Right ventricle myocardium superior (tissue), 1 donor: ENCODE results near the gene NOS1AP. TPM values are rescaled to one million over a fixed set of nuclear protein-coding genes. Genes with fewer than 3 reads are reported as not detected.

ENCODE experiments used
- ATAC-seq: fragments of 200-7000 bp; cut with Tn5 transposase; one replicate; pipeline ENCODE4 v1.9.1; 2020; ENCODE audit warnings: mild to moderate bottlenecking; ENCODE audit not compliant: poor library complexity
- DNase-seq: peaks from one replicate; pipeline ENCODE4 v3.0.0-alpha.2; 2020
- intact Hi-C: fragments of 100-400 bp; cut with DNase I; formaldehyde crosslinking; loops from one replicate; pipeline ENCODE4 v1.11.2; 2022
- total RNA-seq: library from RNA; stranded (reverse); fragmentation: NEBNext Ultra II Directional; extraction: Animal tissue kit (Norgen Biotek cat#: 25700); gene quantifications from one replicate; pipeline ENCODE4 v1.2.1, GENCODE V29; 2021
- donor health status: DM: no; HTN: yes; CAD: no; lungs with severe emphysema.

NOS1AP gene
- total RNA-seq, 1 donor from 2014 or later = 4.6 TPM

- no peak for ATAC-seq
- intact Hi-C loops = no loop called here
- DNase-seq = no peak
Observed at GRCh38 chr1:162177126-162177525, 107.6 kb downstream of the NOS1AP start.

- DNase-seq (no peak), ATAC-seq (peak; percentile 46)
- intact Hi-C loops = no loop called here
Observed at GRCh38 chr1:162178432-162178831, 108.9 kb downstream of the NOS1AP start.

GRCh38 chr1:162179121-162179520 lies 109.6 kb downstream of the NOS1AP start:
- ATAC-seq (no peak), DNase-seq (no peak)
- intact Hi-C loops = no loop called here

- DNase-seq = no peak
- intact Hi-C loops = no loop called here
- no peak for ATAC-seq
Observed at GRCh38 chr1:162180813-162181212, 111.3 kb downstream of the NOS1AP start.

- no peak for ATAC-seq
- DNase-seq = no peak
- intact Hi-C loops = no loop called here
Observed at GRCh38 chr1:162182090-162182489, 112.6 kb downstream of the NOS1AP start.

- ATAC-seq = no peak
- intact Hi-C loops = no loop called here
Observed at GRCh38 chr1:162185314-162186025, 116.0 kb downstream of the NOS1AP start.

GRCh38 chr1:162186026-162186374 lies 116.5 kb downstream of the NOS1AP start:
- DNase-seq (no peak), ATAC-seq (no peak)
- intact Hi-C loops = no loop called here

More at GRCh38 chr1:162185314-162186025, 116.0 kb downstream of the NOS1AP start:
- DNase-seq = no peak

GRCh38 chr1:162186406-162186805 lies 116.9 kb downstream of the NOS1AP start:
- no peak for ATAC-seq
- intact Hi-C loops = no loop called here
- no peak for DNase-seq

GRCh38 chr1:162187687-162188276 lies 118.3 kb downstream of the NOS1AP start:
- intact Hi-C loops = no loop called here
- ATAC-seq (no peak), DNase-seq (no peak)

- ATAC-seq (no peak), DNase-seq (no peak)
- intact Hi-C loops = no loop called here
Observed at GRCh38 chr1:162189345-162189744, 119.9 kb downstream of the NOS1AP start.

GRCh38 chr1:162191396-162192305 lies 122.2 kb downstream of the NOS1AP start:
- DNase-seq (no peak), ATAC-seq (no peak)
- intact Hi-C loops = no loop called here

GRCh38 chr1:162192306-162192678 lies 122.8 kb downstream of the NOS1AP start:
- intact Hi-C loops = no loop called here
- no peak for ATAC-seq
- no peak for DNase-seq

GRCh38 chr1:162192763-162193162 lies 123.3 kb downstream of the NOS1AP start:
- ATAC-seq = peak; percentile 50
- no peak for DNase-seq
- intact Hi-C loops = no loop called here

- no peak for DNase-seq
- intact Hi-C loops = no loop called here
- peak; percentile 57 for ATAC-seq
Observed at GRCh38 chr1:162193221-162193620, 123.7 kb downstream of the NOS1AP start.

- DNase-seq (no peak), ATAC-seq (peak; percentile 89)
- intact Hi-C loops = no loop called here
Observed at GRCh38 chr1:162193815-162194214, 124.3 kb downstream of the NOS1AP start.

- DNase-seq (no peak), ATAC-seq (no peak)
- intact Hi-C loops = no loop called here
Observed at GRCh38 chr1:162195567-162195966, 126.1 kb downstream of the NOS1AP start.

- DNase-seq (no peak), ATAC-seq (no peak)
- intact Hi-C loops = no loop called here
Observed at GRCh38 chr1:162196387-162196786, 126.9 kb downstream of the NOS1AP start.

- DNase-seq = no peak
- intact Hi-C loops = no loop called here
- ATAC-seq = peak; percentile 54
Observed at GRCh38 chr1:162197041-162197531, 127.6 kb downstream of the NOS1AP start.

GRCh38 chr1:162197615-162198421 lies 128.3 kb downstream of the NOS1AP start:
- intact Hi-C loops = no loop called here
- ATAC-seq (no peak), DNase-seq (no peak)
